GM18511 (cell line): Measurements from ENCODE around the gene ZNF22.

ENCODE experiments used
- ATAC-seq: cut with Tn5 transposase; IDR thresholded peaks from one replicate; pipeline ENCODE4 v1.9.1; 2021; ENCODE audit warnings: mild to moderate bottlenecking, moderate library complexity; ENCODE audit not compliant: unreplicated experiment

Gene ZNF22

DNA sequence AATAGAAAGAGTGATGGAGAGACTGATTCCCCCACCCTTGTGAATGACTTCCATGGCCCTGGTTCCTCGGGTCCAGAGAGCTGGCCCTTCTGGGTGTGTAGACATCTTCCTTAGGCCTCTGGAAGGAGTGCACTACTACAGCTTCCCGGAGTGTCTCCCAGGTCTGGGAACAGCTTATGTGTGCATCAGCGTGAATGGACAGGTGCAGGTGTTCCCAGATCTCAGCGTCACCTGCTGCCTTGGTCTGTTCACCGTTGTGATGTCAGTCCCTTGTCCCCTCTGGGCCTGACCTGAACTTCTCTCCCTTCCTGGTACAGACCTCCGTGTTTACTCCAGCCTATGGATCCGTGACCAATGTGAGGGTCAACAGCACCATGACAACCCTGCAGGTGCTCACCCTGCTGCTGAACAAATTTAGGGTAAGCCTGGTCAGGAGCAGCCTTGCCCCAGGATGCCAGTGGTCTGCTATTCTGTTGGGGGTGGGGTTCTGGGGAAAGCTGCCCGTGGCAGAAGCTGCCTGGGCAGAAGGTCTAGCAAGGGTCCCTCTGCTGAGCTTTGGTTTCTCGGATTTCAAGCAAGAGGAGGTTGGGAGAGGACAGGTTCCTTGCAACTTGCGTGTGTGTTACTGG lies 11.7 kb upstream of the ZNF22 start:
- no peak for ATAC-seq

DNA sequence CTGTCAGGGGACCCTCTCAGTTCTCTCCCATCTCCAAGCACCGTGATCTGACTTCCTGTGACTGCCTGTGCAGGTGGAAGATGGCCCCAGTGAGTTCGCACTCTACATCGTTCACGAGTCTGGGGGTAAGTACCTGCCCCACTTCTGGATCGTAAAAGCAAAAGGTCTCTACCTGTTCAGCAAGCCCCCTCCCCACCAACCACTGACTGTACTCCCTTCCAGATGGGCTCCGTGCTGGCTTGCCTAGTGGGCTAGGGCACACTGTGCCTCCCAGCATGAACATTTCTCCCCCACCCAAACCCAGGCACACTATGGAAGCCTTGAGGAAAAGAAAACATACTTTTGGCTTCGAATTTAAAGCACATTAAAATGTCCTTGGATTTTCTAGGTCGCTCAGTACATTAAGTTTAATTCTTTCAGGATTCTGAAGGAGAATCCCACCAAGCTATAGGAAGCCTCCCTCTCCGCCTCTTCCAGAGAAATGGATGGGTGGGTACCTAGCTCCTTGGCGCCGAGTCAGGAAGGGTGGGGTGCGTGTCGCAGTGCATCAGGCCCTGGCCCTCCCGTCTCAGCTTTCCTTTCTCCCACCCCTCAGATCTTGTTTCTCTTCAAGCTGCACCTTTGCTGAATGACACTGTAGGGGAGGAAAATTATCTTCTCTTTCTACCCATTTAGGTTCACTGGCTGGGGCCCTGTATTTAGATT lies 11.0 kb upstream of the ZNF22 start:
- no peak for ATAC-seq

DNA sequence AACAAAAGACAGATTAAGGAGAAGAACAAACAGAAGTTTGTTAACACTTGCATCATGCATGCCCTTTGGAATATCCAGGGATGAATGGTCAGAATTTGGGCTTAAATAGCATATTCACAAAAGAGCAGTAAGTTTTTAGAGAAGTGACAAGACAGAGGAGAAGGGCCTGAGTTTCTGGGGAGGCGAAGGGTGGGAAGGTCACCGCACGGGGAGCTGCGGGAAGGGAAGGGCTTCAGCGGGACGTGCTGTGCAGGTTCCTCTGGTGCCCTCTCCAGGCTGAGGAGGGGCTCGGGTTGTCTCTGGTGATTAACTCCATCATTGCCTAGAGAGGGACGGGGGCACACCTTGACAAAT lies 10.4 kb upstream of the ZNF22 start:
- ATAC-seq: no peak

DNA sequence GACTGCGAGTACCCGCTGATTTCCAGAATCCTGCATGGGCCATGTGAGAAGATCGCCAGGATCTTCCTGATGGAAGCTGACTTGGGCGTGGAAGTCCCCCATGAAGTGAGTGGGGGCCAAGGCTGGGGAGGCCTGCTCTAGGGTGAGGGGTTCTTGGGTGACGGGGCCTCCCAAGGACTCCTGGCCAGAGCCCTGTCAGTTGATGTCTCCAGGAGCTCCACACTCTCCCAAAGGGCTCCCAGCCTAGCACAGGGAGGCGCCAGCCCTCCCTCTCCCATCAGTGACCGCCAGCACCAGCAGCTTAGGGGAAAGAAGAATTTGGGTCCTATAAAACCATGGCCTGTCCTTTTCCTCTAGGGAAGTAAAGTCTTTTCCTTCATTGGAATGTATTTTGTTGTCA lies 9.8 kb upstream of the ZNF22 start:
- ATAC-seq: no peak

- no peak for ATAC-seq
These were observed 9.2 kb upstream of the ZNF22 start for GRCh38 chr10:44991571-44991970.

DNA sequence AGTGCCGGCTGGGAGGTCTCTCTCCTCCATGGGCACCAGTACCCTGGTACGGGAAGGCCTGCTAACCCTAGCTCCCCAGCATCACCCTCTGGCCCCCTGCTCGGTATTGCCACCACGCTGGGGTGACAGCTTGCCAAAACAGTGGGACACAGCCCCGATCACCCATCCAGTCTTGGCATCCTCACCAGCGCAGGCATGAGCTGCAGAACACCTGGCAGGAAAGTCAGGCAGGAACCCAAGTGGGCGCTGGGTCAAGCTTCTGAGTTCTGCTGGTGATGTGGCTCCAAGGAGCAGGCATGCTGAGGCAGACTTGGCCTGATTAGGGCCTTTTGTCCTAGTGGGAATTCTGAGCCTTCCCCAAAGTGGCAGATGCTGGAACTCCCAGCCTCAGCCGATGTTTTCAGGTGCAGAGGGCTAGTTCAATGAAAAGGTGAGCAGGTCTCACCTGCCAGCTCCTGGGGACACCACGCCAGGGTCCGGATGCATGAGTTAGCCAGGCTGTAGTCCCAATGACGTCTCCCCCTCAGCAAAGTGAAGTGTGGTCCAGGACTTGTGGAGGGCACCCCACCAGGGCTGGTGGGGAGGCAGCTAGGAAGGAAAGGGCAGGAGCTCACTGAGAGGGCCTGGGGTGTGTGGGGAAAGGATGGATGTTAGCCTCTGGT lies 8.5 kb upstream of the ZNF22 start:
- ATAC-seq: no peak

DNA sequence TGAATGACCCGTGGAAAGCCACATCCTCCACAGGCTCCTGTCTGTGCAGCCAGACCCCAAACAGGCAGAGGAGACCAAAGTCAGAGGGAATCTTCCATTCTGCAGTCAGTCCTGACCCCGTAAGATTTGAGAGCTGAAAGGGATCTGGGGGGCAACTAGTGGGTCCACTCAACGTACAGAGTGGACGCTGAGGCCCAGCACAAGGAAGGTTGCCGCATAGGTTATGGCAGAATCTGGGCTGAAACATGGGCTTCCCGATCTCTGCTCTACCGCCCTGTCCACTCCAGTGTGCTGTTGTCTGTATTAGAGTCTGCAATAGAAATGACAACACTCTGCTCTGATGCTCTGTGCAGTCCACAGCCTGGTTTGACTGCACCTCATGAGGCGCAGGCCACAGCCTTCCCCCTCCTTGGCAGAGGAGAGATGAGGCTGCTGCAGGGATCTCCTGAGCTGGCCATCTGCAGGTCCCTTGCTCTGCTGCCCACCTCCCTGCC lies 7.9 kb upstream of the ZNF22 start:
- no peak for ATAC-seq

DNA sequence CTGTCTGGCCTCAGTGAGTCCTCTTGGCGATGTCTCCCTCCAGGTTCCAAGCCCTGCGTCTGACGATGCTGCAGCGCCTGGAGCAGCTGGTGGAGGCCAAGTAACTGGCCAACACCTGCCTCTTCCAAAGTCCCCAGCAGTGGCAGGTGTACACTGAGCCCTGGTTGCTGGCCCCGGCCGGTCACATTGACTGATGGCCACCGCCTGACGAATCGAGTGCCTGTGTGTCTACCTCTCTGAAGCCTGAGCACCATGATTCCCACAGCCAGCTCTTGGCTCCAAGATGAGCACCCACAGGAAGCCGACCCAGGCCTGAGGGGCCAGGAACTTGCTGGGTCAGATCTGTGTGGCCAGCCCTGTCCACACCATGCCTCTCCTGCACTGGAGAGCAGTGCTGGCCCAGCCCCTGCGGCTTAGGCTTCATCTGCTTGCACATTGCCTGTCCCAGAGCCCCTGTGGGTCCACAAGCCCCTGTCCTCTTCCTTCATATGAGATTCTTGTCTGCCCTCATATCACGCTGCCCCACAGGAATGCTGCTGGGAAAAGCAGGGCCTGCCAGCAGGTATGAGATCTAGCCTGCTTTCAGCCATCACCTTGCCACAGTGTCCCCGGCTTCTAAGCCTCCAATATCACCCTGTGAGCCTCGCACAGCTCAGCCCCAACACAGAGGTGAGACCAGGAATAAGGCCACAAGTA lies 7.3 kb upstream of the ZNF22 start:
- no peak for ATAC-seq

DNA sequence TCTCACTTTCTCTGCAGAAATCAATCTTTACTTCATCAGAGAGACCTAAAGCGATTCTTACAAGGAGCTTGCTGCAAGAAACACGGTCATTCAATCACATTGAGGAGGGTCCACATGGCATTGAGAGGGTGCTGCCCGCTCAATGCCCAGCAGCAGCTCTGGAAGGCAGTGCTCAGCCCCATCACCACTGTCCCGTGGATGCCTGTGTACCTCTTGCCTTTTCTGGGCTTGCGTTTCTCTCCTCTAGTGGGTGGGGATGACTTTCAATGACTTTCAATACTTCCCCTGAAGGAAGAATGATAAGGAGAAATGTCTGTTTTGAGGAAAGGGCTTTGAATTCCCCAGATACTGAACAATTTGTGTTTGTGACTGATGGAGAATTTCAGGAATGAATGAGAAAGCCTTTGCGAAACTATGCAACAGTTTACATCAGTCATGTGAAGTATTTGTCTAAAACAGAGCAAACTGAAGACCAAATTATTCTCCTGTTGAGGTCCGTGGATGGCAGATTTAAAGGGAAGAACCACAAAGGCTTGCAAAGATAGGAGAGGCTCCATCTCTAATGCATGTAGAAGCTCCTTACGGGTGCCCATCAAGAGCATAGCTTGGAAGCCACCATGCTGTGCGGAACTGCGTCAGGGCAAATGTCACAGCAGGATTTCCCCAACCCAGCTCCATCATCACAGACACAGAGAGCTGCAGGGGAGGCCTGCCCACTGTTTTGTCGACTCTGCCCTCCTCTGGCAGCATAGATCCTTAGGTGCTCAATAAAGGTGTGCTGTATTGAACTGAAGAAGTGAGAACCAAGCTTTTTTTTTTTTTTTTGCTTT lies 6.6 kb upstream of the ZNF22 start:
- no peak for ATAC-seq

DNA sequence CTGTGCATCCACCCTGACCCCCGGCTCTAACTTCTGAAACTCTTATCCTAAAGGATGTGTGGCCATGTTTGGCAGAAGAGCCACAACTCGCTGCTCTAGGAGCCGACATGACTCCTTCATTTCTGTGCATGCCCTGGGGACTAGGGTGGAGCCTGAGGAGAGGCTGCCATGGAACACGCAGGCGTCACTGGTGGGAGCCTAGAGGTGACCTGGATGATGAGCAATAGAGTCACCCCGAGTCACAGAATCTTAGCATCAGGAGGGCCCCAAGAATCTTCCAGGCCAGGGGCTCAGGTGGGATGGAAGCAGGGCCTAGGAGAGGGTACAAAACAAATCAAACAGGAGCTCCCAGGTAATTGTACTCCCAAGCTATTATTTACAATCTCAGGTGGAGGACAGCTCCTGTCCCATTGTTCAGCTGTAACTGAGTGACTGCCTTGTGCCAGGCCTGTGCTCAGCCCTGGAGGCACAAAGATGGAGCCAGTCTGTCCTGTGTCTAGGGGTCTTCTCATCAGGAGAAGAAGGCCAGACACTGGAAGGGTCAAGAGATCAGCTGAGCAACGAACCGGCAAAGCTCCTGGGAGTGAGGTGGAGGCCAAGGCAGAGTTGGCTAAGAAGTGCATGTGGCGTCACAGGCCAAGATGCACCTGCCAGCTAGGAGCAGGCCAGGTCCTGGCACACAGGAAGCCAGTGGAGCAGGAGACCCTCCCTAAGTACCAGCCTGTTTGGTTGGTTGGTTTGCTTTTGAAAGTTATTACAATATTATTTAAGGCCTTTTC lies 5.8 kb upstream of the ZNF22 start:
- ATAC-seq: no peak

DNA sequence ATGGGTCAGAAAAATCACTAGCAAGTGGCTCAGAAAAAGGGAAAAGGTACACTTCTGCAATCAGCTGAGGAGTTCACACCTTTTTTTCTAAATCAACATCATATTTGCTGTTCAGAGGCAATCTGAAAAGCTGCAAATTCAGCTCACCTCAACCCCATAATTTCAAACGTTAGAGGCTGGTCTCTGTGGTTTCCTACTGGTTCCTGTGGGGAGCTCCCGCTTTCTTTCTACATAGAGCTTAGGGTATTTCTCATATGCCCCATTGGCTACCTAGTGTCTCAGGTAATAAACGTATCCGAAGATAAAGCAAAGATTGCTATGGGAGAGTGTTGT lies 5.2 kb upstream of the ZNF22 start:
- no peak for ATAC-seq

GRCh38 chr10:44995914-44996669 lies 4.6 kb upstream of the ZNF22 start:
- ATAC-seq: no peak

- no peak for ATAC-seq
These were observed 3.5 kb upstream of the ZNF22 start for GRCh38 chr10:44997105-44997748.

DNA sequence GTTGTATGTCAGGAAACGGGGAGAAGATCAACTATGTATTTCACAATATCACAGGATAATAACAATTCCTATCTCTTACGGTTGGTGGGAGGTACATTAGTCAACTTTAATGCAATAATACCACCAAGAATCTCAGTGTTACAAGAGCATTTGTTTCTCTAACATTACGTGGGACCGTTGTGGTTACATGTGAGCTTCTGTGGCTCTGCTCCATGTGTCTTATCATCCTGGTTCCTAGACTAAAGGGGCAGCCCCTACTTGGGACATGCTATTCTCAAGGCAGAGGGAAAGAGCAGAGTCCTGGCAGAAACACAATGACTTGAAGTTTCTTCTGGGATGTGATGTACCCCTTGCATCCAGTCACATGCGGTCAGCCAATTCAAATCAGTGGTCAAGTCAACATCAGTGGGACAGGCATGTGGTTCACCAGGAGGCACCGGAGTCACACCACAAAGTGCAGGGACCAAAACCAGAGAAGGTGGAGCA lies 2.5 kb upstream of the ZNF22 start:
- no peak for ATAC-seq

DNA sequence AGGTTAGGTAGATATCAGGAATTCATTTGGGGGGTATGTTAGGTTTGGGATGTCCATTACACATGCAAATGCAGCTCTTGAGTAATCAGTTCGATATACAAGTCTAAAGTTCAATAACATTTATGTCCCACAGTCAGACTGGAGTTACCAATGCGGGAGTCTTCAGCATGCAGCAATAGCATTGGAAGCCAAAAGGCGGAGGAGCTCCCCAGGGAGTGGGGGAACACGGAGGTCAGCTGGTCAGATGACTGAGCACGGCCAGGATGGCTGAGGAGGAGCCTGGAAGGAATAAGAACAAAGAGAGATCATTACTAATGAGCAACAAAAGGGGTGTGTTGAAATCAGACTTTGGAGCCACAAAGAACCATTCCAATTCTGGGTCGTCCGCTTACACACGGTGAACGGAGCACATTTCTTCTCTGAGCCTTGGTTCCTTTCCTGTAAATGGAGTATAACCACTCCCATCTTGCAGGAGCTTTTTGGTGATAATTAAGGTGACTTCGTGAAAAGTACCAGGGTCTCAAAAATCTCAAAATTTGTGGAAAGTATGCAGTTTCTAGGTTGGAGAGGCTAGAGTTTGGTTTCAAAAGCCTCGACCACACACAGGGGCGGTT lies 478 bp upstream of the ZNF22 start:
- peak; percentile 6 for ATAC-seq

DNA sequence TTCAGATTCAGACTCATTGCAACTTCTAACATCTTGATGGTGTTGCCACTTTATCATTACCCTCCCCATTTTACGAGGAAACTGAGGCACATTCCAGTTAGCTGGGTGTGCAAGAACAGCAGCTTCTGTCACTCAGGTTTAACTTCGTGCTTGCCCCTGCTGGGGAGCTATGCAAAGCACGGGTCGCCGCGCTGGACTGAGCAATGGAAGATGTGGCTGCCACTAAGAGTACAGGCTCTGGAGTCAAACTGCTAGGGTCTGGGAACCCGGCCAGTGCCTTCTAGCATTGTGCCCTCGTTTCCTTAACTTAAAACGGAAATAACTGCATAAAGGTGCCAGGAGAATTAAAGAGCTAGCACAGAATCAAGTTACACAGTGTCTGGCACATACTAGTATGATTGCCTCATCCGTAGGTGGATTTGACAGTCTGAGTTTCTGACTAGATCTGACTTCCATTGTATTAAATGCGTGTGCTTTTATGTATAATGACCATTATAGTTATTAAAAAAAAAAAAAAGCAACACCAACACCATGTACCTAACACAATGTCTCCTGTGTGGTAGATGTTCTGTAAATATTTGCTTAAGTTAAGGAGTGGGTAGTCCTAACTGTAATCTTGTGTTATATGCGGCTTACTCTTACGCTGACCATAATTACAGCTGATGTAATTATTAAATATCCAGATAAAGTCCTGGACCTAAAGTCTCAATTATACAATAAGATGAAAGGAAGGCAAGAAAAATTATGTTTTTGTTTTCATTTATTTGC lies 842 bp downstream of the ZNF22 start:
- ATAC-seq: peak; percentile 82

GRCh38 chr10:45003432-45004000 lies 2.8 kb downstream of the ZNF22 start:
- ATAC-seq: no peak
